Mesothelial cell of epicardium (in vitro differentiated cells): ENCODE results near the gene ZYG11A. TPM values are rescaled to one million over a fixed set of nuclear protein-coding genes. Genes with fewer than 3 reads are reported as not detected.
"Not testable (repeated sequence)": the region's sequence is repeated elsewhere in the genome, so short reads cannot be mapped to it uniquely, and the experiment has no call there.

ENCODE experiments used
- DNase-seq, 2 experiments: peaks; one replicate each; pipeline ENCODE4 v3.0.0; 2021; ENCODE audit warnings: low spot score in 2 of 2; ENCODE audit not compliant: unreplicated experiment in 2 of 2
- H3K27ac Mint-ChIP-seq: 2 replicates; pipeline ENCODE4 v1.8.0; 2021; ENCODE audit warnings: mixed read lengths
- H3K27me3 Mint-ChIP-seq: 2 replicates; pipeline ENCODE4 v1.8.0; 2021; ENCODE audit warnings: low read depth, mixed read lengths
- H3K36me3 Mint-ChIP-seq: 2 replicates; pipeline ENCODE4 v1.8.0; 2021; ENCODE audit warnings: mixed read lengths
- H3K4me1 Mint-ChIP-seq: 2 replicates; pipeline ENCODE4 v1.8.0; 2021; ENCODE audit warnings: mixed read lengths
- H3K4me3 Mint-ChIP-seq: 2 replicates; pipeline ENCODE4 v1.8.0; 2021; ENCODE audit warnings: mild to moderate bottlenecking, moderate library complexity, mixed read lengths
- H3K9me3 Mint-ChIP-seq: 2 replicates; pipeline ENCODE4 v1.8.0; 2021; ENCODE audit warnings: mixed read lengths
- total RNA-seq: library from RNA; stranded (reverse); gene quantifications from 3 replicates; pipeline ENCODE4 v1.2.1, GENCODE V29; 2021
- TF ChIP-seq, protein P1 (sequence below): fragments of 200-600 bp; sonication (generic); IDR thresholded peaks from one replicate; pipeline ENCODE4 v1.5.0; 2021; ENCODE audit warnings: antibody characterized with exemption; ENCODE audit not compliant: unreplicated experiment

The ZYG11A gene
- 0.14 to 0.18 TPM in 2 of 3 replicates, not detected in the other for total RNA-seq

DNA sequence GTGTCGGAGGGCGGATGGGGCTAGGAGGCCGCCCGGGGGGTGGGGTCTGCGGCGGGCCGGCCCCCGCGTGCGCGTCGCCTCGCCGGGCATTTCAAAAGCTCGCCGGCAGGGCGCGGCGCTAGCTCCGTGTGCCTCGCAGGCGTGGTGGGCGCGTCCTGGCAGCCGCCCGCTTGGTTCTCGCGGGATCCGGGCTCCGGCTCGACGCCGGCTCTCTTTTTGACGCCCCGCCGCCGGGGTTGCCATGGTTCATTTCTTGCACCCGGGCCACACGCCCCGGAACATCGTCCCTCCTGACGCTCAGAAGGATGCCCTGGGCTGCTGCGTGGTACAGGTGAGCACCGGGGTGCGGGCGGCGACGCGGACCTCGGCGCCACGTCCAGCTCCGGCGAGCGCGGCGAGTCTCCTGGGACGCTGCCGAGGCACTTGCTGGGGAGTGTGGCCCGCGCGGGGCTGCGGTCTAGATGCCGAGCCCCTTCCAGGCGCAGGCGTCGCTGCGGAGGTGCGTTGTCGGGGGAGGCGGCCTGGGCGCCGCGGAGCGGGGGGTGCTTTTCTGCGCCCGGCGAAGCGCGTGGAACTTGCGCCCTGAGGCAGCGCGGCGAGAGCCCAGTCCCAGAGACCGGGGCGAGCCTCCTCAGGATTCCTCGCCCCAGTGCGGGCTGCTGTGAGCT, at the start of gene ZYG11A:
ZYG11A (plus strand) TSS at position 118 of the 668 bp plus-strand sequence; CDS start at position 242, 124 bp downstream.
- H3K36me3 Mint-ChIP-seq = no peaks in the 10 kb centered on the region
- no peak within 1 kb of the TSS for H3K27ac Mint-ChIP-seq
- peaks cover 2% of the 10 kb centered on the region for H3K4me1 Mint-ChIP-seq
- no peaks in the 10 kb centered on the region for H3K9me3 Mint-ChIP-seq
- peak; percentile 46 to 63 for DNase-seq
- H3K4me3 Mint-ChIP-seq = peak within 1 kb of the TSS; percentile 55
- TF ChIP-seq, protein P1, sequence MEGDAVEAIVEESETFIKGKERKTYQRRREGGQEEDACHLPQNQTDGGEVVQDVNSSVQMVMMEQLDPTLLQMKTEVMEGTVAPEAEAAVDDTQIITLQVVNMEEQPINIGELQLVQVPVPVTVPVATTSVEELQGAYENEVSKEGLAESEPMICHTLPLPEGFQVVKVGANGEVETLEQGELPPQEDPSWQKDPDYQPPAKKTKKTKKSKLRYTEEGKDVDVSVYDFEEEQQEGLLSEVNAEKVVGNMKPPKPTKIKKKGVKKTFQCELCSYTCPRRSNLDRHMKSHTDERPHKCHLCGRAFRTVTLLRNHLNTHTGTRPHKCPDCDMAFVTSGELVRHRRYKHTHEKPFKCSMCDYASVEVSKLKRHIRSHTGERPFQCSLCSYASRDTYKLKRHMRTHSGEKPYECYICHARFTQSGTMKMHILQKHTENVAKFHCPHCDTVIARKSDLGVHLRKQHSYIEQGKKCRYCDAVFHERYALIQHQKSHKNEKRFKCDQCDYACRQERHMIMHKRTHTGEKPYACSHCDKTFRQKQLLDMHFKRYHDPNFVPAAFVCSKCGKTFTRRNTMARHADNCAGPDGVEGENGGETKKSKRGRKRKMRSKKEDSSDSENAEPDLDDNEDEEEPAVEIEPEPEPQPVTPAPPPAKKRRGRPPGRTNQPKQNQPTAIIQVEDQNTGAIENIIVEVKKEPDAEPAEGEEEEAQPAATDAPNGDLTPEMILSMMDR = peak; percentile 39
- H3K27me3 Mint-ChIP-seq = peaks cover 46% of the 10 kb centered on the region

DNA sequence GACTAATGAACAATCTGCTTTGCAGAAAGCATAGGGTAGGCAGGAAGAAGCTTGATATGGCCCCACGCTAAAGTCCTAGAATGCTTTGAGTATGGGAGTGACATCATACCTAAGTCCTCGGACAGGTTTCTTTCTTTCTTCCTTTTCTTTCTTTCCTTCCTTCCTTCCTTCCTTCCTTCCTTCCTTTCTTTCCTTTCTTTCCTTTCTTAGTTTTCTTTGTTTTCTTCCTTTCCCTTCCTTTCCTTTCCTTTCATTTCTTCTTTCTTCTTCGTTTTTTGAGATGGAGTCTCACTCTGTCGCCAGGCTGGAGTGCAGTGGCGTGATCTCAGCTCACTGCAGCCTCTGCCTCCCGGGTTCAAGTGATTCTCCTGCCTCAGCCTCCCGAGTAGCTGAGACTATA, 48.8 kb upstream of the ZYG11A start:
- H3K4me3 Mint-ChIP-seq, H3K27ac Mint-ChIP-seq, H3K4me1 Mint-ChIP-seq, DNase-seq, H3K27me3 Mint-ChIP-seq, H3K9me3 Mint-ChIP-seq: not testable (repeated sequence)
- H3K36me3 Mint-ChIP-seq = peaks cover 26% of the 10 kb centered on the region

DNA sequence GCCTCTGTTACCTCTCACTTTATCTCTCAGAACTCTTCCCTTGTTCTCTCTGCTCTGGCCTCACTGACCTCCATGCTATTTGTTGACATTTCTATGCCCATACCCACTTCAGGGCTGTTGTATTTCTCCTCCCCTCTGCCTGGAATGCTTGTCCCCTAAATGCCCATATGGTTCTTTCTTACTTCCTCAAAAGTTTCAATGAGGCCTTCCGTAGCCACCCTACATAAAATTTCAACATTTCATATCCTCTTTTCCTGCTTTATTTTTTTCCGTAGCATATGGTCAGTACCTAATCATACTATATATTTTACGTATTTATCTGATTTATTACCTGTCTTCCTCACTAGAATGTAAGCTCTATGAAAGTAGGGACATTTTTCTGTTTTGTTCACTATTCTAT, 47.1 kb upstream of the ZYG11A start:
- H3K27ac Mint-ChIP-seq = no peak overlapping the region
- no peaks in the 10 kb centered on the region for H3K9me3 Mint-ChIP-seq
- DNase-seq = no peak
- H3K4me1 Mint-ChIP-seq = no peaks in the 10 kb centered on the region
- H3K36me3 Mint-ChIP-seq = peaks cover 26% of the 10 kb centered on the region
- TF ChIP-seq, protein P1 = no peak
- H3K27me3 Mint-ChIP-seq = no peaks in the 10 kb centered on the region
- no peak overlapping the region for H3K4me3 Mint-ChIP-seq

DNA sequence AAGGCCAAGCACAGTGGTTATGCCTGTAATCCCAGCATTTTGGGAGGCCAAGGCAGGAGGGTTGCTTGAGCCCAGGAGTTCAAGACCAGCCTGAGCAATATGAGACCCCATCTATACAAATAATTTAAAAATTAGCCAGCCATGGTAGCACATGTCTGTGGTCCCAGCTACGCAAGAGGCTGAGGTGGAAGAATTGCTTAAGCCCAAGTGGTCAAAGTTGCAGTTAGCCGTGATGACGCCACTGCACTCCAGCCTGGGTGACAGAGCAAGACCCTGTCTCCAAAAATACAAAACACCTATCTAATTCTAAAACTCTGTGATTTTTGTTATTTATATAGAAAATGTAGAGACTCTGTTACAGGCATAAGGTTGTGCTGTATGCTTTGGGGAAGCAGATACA, 44.2 kb upstream of the ZYG11A start:
- TF ChIP-seq, protein P1 = no peak
- no peak for DNase-seq
- H3K27ac Mint-ChIP-seq = no peak overlapping the region
- H3K4me1 Mint-ChIP-seq = no peaks in the 10 kb centered on the region
- H3K36me3 Mint-ChIP-seq = peaks cover 30% of the 10 kb centered on the region
- no peak overlapping the region for H3K4me3 Mint-ChIP-seq
- no peaks in the 10 kb centered on the region for H3K9me3 Mint-ChIP-seq
- H3K27me3 Mint-ChIP-seq = no peaks in the 10 kb centered on the region

DNA sequence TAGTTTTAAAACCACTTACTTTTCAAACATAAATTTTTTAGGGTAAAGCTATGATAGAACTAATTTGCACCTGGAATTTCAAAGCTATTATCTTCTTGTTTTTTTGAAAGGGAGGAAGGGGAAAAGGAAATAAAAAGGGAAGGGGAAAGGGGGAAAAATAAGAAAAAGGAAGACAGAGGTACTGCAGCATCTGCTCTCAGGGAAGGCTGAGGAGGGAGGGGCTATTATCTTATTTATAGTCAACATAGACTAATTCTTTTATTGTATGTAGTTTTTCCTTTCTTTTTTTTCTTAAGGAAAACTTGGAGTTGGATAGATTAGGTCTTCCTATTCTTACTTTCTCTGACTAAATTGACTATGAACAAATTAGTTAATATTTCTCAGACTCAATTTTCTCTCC, 41.5 kb upstream of the ZYG11A start:
- no peaks in the 10 kb centered on the region for H3K4me1 Mint-ChIP-seq
- no peaks in the 10 kb centered on the region for H3K27me3 Mint-ChIP-seq
- H3K9me3 Mint-ChIP-seq = no peaks in the 10 kb centered on the region
- H3K27ac Mint-ChIP-seq = peak overlapping the region; percentile 21
- TF ChIP-seq, protein P1 = no peak
- H3K4me3 Mint-ChIP-seq = no peak overlapping the region
- peaks cover 13% of the 10 kb centered on the region for H3K36me3 Mint-ChIP-seq
- no peak for DNase-seq

DNA sequence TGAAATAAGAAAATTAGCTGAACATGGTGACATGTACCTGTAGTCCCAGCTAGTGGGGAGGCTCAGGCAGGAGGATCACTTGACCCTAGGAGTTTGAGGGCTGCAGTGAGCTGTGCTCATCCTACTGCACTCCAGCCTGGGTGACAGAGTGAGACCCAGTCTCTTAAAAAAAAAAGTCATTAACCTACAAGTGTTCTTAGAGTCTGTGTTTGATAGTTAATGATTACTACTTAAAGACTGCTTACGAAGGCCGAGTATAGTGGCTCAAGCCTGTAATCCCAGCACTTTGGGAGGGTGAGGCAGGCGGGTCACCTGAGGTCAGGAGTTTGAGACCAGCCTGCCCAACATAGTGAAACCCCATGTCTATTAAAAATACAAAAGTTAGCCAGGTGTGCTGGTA, 38.5 kb upstream of the ZYG11A start:
- H3K9me3 Mint-ChIP-seq, DNase-seq, H3K4me1 Mint-ChIP-seq, H3K27me3 Mint-ChIP-seq, H3K27ac Mint-ChIP-seq, H3K4me3 Mint-ChIP-seq: not testable (repeated sequence)
- H3K36me3 Mint-ChIP-seq = peaks cover 16% of the 10 kb centered on the region
